Neural progenitor cell (in vitro differentiated cells): ENCODE data around the gene MSL1. TPM values are rescaled to one million over a fixed set of nuclear protein-coding genes. Genes with fewer than 3 reads are reported as not detected.
A peak's percentile ranks its signal among the peaks of the same experiment; 100 is the strongest.

Experiments
- DNase-seq: peaks from one replicate; pipeline ENCODE4 v3.0.0-alpha.2; 2016; ENCODE audit warnings: low spot score
- H2AFZ ChIP-seq: fragments of 200-600 bp; sonication (generic); replicated peaks from 2 replicates; pipeline ENCODE4 v1.6.1; 2016; ENCODE audit warnings: antibody characterized with exemption
- H3F3A ChIP-seq: fragments of 200-600 bp; sonication (generic); 2 replicates; pipeline ENCODE4 v1.6.1; 2016; ENCODE audit warnings: antibody characterized with exemption, low read depth
- H3K27ac ChIP-seq: fragments of 200-600 bp; sonication (generic); 2 replicates; pipeline ENCODE4 v1.5.1; 2016; ENCODE audit warnings: mild to moderate bottlenecking
- H3K27me3 ChIP-seq: fragments of 200-600 bp; sonication (generic); 2 replicates; pipeline ENCODE4 v1.6.1; 2016; ENCODE audit warnings: mild to moderate bottlenecking, moderate library complexity
- H3K36me3 ChIP-seq: fragments of 200-600 bp; sonication (generic); 2 replicates; pipeline ENCODE4 v1.5.1; 2016
- H3K4me1 ChIP-seq: fragments of 200-600 bp; sonication (generic); 2 replicates; pipeline ENCODE4 v1.6.1; 2016; ENCODE audit warnings: mixed run types
- H3K4me2 ChIP-seq: fragments of 200-600 bp; sonication (generic); 2 replicates; pipeline ENCODE4 v1.6.1; 2016
- H3K4me3 ChIP-seq: fragments of 200-600 bp; sonication (generic); 2 replicates; pipeline ENCODE4 v1.5.1; 2016
- H3K79me2 ChIP-seq: fragments of 200-600 bp; sonication (generic); 2 replicates; pipeline ENCODE4 v1.6.1; 2016; ENCODE audit warnings: low read depth
- H3K9ac ChIP-seq: fragments of 200-600 bp; sonication (generic); 2 replicates; pipeline ENCODE4 v1.6.1; 2016
- H3K9me3 ChIP-seq: fragments of 200-600 bp; sonication (generic); 2 replicates; pipeline ENCODE4 v1.5.1; 2016; ENCODE audit warnings: low read depth
- H4K20me1 ChIP-seq: fragments of 200-600 bp; sonication (generic); 2 replicates; pipeline ENCODE4 v1.6.1; 2016; ENCODE audit warnings: low read depth
- H3K27ac Mint-ChIP-seq: 3 replicates; pipeline ENCODE4 v1.8.0; 2021; ENCODE audit warnings: mixed read lengths
- H3K27me3 Mint-ChIP-seq: 2 replicates; pipeline ENCODE4 v1.8.0; 2022; ENCODE audit warnings: low read depth, mild to moderate bottlenecking, inconsistent platforms, moderate library complexity, mixed read lengths; ENCODE audit not compliant: insufficient read depth
- H3K36me3 Mint-ChIP-seq: 3 replicates; pipeline ENCODE4 v1.8.0; 2021; ENCODE audit warnings: mixed read lengths
- H3K4me1 Mint-ChIP-seq: 3 replicates; pipeline ENCODE4 v1.8.0; 2021; ENCODE audit warnings: mixed read lengths
- H3K4me3 Mint-ChIP-seq: 3 replicates; pipeline ENCODE4 v1.8.0; 2021; ENCODE audit warnings: mild to moderate bottlenecking, moderate library complexity, mixed read lengths
- H3K9me3 Mint-ChIP-seq: 3 replicates; pipeline ENCODE4 v1.8.0; 2020; ENCODE audit warnings: mixed read lengths
- EZH2 ChIP-seq: fragments of 200-600 bp; sonication (generic); IDR thresholded peaks from 2 replicates; pipeline ENCODE4 v1.6.1; 2017; ENCODE audit warnings: antibody characterized with exemption, mild to moderate bottlenecking, moderate library complexity
- EZH2phosphoT487 ChIP-seq: fragments of 200-600 bp; sonication (generic); IDR thresholded peaks from 2 replicates; pipeline ENCODE4 v1.6.1; 2017; ENCODE audit warnings: antibody characterized with exemption
- total RNA-seq: library from RNA; depleted of rRNA; stranded (reverse); fragments of >200 nt; gene quantifications from 2 replicates; pipeline ENCODE4 v1.2.3, GENCODE V29; 2015; ENCODE audit warnings: low replicate concordance
- TF ChIP-seq, protein P1 (sequence below): fragments of 200-600 bp; sonication (generic); IDR thresholded peaks from 2 replicates; pipeline ENCODE4 v1.5.1; 2017; ENCODE audit warnings: antibody characterized with exemption, mild to moderate bottlenecking

MSL1 gene
- total RNA-seq, 1 donor from 2014 or later = 190 TPM

GRCh38 chr17:40090237-40091119 lies 31.3 kb upstream of the MSL1 start:
- H3K36me3 ChIP-seq = no peaks in the 10 kb centered on the region
- no peak for DNase-seq
- no peak overlapping the region for H3K9ac ChIP-seq
- Mint-ChIP-seq H3K27me3 (peaks cover 7% of the 10 kb centered on the region), H3K27ac (no peak overlapping the region), H3K36me3 (peaks cover 5% of the 10 kb centered on the region), H3K4me3 (no peak overlapping the region), H3K9me3 (no peaks in the 10 kb centered on the region), H3K4me1 (peaks cover 17% of the 10 kb centered on the region)
- H3K4me3 ChIP-seq = no peak overlapping the region
- no peaks in the 10 kb centered on the region for H3K9me3 ChIP-seq
- TF ChIP-seq, protein P1, sequence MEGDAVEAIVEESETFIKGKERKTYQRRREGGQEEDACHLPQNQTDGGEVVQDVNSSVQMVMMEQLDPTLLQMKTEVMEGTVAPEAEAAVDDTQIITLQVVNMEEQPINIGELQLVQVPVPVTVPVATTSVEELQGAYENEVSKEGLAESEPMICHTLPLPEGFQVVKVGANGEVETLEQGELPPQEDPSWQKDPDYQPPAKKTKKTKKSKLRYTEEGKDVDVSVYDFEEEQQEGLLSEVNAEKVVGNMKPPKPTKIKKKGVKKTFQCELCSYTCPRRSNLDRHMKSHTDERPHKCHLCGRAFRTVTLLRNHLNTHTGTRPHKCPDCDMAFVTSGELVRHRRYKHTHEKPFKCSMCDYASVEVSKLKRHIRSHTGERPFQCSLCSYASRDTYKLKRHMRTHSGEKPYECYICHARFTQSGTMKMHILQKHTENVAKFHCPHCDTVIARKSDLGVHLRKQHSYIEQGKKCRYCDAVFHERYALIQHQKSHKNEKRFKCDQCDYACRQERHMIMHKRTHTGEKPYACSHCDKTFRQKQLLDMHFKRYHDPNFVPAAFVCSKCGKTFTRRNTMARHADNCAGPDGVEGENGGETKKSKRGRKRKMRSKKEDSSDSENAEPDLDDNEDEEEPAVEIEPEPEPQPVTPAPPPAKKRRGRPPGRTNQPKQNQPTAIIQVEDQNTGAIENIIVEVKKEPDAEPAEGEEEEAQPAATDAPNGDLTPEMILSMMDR = no peak
- no peak for TF ChIP-seq EZH2phosphoT487
- TF ChIP-seq EZH2 = no peak
- H2AFZ ChIP-seq = no peak overlapping the region
- H3F3A ChIP-seq = peaks cover 3% of the 10 kb centered on the region
- no peaks in the 10 kb centered on the region for H4K20me1 ChIP-seq
- no peaks in the 10 kb centered on the region for H3K27me3 ChIP-seq
- H3K4me1 ChIP-seq = peaks cover 7% of the 10 kb centered on the region
- no peak overlapping the region for H3K27ac ChIP-seq
- no peaks in the 10 kb centered on the region for H3K79me2 ChIP-seq
- H3K4me2 ChIP-seq = no peak overlapping the region

GRCh38 chr17:40091691-40092397 lies 29.9 kb upstream of the MSL1 start:
- Histone ChIP-seq H3K4me1 (peaks cover 7% of the 10 kb centered on the region), H3K27me3 (no peaks in the 10 kb centered on the region), H4K20me1 (no peaks in the 10 kb centered on the region), H3K4me2 (no peak overlapping the region), H3K79me2 (no peaks in the 10 kb centered on the region), H2AFZ (no peak overlapping the region), H3K9ac (no peak overlapping the region), H3K4me3 (no peak overlapping the region), H3K9me3 (no peaks in the 10 kb centered on the region), H3F3A (peaks cover 3% of the 10 kb centered on the region), H3K36me3 (no peaks in the 10 kb centered on the region), H3K27ac (no peak overlapping the region)
- Mint-ChIP-seq H3K36me3 (peaks cover 8% of the 10 kb centered on the region), H3K4me1 (peaks cover 17% of the 10 kb centered on the region), H3K4me3 (no peak overlapping the region), H3K9me3 (no peaks in the 10 kb centered on the region), H3K27ac (no peak overlapping the region), H3K27me3 (peaks cover 5% of the 10 kb centered on the region)
- TF ChIP-seq EZH2phosphoT487 = no peak
- no peak for DNase-seq

DNA sequence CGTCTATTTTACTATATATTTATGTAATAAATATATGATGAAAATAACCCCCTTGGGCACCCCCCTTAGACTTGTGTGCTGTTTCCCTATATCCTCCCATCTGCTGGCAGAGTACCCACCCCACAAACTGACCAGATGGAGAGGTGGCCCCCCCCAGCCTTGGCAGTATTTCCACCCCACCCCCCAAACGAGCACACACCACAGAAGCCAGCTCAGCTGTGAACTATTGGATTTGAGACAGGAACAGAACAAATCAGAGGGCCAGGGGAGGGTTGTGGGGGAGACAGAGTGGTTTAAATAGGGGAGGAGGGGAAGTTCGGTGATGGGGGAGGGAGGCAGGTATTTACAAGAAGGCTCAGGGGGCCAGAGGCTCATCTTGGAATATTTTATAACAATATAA lies 29.2 kb upstream of the MSL1 start:
- no peak for DNase-seq
- H4K20me1 ChIP-seq = no peaks in the 10 kb centered on the region
- no peak overlapping the region for H3K4me2 ChIP-seq
- H3K4me1 ChIP-seq = peaks cover 7% of the 10 kb centered on the region
- H3K36me3 ChIP-seq = no peaks in the 10 kb centered on the region
- H3K4me3 ChIP-seq = no peak overlapping the region
- no peaks in the 10 kb centered on the region for H3K27me3 ChIP-seq
- no peaks in the 10 kb centered on the region for H3F3A ChIP-seq
- no peak overlapping the region for H2AFZ ChIP-seq
- Mint-ChIP-seq H3K27ac (no peak overlapping the region), H3K36me3 (peaks cover 4% of the 10 kb centered on the region), H3K27me3 (peaks cover 3% of the 10 kb centered on the region), H3K4me1 (peaks cover 18% of the 10 kb centered on the region), H3K9me3 (no peaks in the 10 kb centered on the region), H3K4me3 (no peak overlapping the region)
- H3K79me2 ChIP-seq = no peaks in the 10 kb centered on the region
- TF ChIP-seq EZH2 (no peak), EZH2phosphoT487 (no peak)
- TF ChIP-seq, protein P1 = no peak
- peak overlapping the region; percentile 20 for H3K27ac ChIP-seq
- H3K9ac ChIP-seq = no peak overlapping the region
- no peaks in the 10 kb centered on the region for H3K9me3 ChIP-seq
